Measurements from ENCODE around the gene RUNDC3A. TPM values are rescaled to one million over a fixed set of nuclear protein-coding genes. Genes with fewer than 3 reads are reported as not detected.
"Not testable (repeated sequence)": the region's sequence is repeated elsewhere in the genome, so short reads cannot be mapped to it uniquely, and the experiment has no call there.

RUNDC3A gene
- total RNA-seq, 1 experiment from 2014 or later, result 5.1 TPM

DNA sequence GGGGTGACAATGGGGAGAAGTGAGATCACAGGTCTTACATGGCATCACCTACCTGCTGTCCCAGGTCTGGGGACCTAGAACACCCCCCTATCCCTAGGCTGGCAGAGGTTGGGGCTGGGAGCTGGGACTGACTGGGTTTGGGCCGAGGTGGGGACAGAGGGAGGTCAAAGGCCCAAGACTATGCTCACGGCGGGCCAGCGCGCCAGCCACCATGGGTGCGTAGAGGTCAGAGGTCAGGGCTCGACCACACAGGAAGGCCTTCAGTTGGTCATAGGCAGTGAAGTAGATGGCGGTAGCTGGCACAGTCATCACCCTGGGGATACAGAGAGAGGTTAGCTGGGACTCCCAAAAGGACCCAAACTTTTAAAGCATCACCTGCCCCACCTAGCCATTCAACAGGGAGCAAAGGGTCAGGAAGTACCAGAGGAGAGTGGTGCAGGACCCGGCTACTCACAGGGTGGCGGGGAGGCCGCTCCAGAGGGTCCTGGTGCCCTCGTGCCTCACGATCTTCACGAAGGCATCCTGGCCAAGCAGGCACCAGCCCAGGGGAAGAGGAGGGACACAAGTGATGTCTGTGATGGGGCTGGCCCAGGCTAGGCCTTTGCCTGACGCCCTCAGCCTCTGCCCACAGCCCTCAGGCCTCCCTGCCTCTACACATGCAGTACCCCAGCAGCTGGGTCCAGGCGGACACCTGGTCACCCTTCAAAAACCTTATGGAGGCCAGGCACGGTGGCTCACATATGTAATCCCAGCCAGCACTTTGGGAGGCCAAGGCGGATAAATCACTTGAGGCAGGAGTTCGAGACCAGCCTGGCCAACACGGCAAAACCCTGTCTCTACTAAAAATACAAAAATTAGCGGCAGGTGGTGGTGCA lies 13.1 kb downstream of the RUNDC3A start:
- Histone ChIP-seq H3K4me3 (ENCODE audit: insufficient read depth, low read depth, low read length) (no peak overlapping the region), H3K36me3 (replicated peaks; ENCODE audit: control insufficient read depth, insufficient read depth, low read length) (peaks cover 18% of the 10 kb centered on the region), H3K27me3 (ENCODE audit: control insufficient read depth, insufficient read depth, low read length) (peaks cover 6% of the 10 kb centered on the region; the same call in 1 of the 2 replicates)
- DNase-seq, result no peak

- Histone ChIP-seq H3K27me3 (ENCODE audit: control insufficient read depth, insufficient read depth, low read length) (peaks cover 2% of the 10 kb centered on the region; the same call in 1 of the 2 replicates), H3K36me3 (replicated peaks; ENCODE audit: control insufficient read depth, insufficient read depth, low read length) (peaks cover 18% of the 10 kb centered on the region), H3K4me3 (ENCODE audit: insufficient read depth, low read depth, low read length) (no peak overlapping the region)
- DNase-seq, result no peak
Measured at GRCh38 chr17:44322236-44322895, 14.0 kb downstream of the RUNDC3A start.

DNA sequence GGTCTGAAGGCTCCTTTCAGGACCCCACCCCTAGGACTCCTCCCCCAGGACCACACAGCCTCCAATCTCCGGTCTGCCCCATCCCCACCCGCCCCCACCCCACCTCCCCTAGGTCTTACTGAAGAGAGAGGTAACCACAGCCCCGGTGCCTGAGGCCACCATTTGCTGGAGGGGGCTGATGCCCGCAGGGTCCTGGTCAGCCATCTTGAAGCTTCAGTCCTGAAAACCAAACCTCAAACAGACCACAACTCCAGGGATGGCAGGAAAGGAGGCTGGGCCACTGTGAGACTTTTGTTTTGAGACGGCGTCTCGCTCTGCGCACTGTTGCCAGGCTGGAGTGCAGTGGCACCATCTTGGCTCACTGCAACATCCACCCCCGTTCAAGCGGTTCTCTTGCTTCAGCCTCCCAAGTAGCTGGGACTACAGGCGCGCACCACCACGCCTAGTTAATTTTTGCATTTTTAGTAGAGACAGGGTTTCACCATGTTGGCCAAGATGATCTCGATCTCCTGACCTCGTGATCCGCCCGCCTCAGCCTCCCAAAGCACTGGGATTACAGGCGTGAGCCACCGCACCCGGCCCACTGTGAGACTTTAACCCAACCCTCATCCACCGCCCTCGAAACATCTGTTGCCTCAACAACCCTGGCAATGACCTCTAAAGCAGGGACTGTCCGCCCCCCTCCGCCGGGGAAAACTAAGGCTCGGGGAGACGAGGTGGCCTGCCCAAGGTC lies 15.1 kb downstream of the RUNDC3A start:
- Histone ChIP-seq H3K4me3 (ENCODE audit: insufficient read depth, low read depth, low read length) (peak overlapping the region; percentile 97), H3K27me3 (ENCODE audit: control insufficient read depth, insufficient read depth, low read length) (no peaks in the 10 kb centered on the region; the same call in 1 of the 2 replicates), H3K36me3 (replicated peaks; ENCODE audit: control insufficient read depth, insufficient read depth, low read length) (peaks cover 18% of the 10 kb centered on the region)
- DNase-seq, result peak; percentile 34

DNA sequence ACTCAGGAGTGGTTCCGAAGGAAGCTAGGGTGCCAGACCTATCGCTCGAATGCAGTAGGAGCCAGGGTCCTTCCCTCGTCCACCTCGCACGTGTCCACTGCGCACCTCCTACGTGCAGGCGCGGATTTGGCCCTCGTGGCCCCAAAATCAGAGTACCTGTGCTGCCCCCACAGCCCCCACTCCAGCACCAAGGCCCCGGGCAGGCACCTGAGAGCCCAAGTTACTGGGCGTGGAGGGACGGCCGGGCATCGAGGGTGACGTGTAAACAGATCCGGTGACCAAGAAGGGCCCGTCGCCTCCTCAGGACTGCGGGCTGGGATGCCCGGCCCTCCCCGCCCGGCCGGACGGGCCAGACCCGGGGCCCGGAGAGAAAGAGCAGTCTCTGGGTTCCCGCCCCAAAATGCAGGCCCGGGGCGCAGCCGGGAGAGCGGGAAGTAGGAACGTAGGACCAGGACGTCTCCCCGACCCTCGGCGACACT lies 15.7 kb downstream of the RUNDC3A start:
- H3K36me3 ChIP-seq (replicated peaks; ENCODE audit: control insufficient read depth, insufficient read depth, low read length), result peaks cover 18% of the 10 kb centered on the region
- peak overlapping the region; percentile 97 for H3K4me3 ChIP-seq (ENCODE audit: insufficient read depth, low read depth, low read length)
- DNase-seq, result peak; percentile 37
- H3K27me3 ChIP-seq (ENCODE audit: control insufficient read depth, insufficient read depth, low read length), result no peaks in the 10 kb centered on the region; the same call in 1 of the 2 replicates

GRCh38 chr17:44324571-44325275 lies 16.3 kb downstream of the RUNDC3A start, which contains the start of gene SLC25A39:
TSS of gene SLC25A39 (minus strand) at chr17:44324823. CDS start at chr17:44323562, 1,261 bp downstream.
- no peaks in the 10 kb centered on the region; the same call in 1 of the 2 replicates for H3K27me3 ChIP-seq (ENCODE audit: control insufficient read depth, insufficient read depth, low read length)
- peaks cover 17% of the 10 kb centered on the region for H3K36me3 ChIP-seq (replicated peaks; ENCODE audit: control insufficient read depth, insufficient read depth, low read length)
- DNase-seq, result peak; percentile 98
- peak within 1 kb of the TSS; percentile 97 for H3K4me3 ChIP-seq (ENCODE audit: insufficient read depth, low read depth, low read length)

DNA sequence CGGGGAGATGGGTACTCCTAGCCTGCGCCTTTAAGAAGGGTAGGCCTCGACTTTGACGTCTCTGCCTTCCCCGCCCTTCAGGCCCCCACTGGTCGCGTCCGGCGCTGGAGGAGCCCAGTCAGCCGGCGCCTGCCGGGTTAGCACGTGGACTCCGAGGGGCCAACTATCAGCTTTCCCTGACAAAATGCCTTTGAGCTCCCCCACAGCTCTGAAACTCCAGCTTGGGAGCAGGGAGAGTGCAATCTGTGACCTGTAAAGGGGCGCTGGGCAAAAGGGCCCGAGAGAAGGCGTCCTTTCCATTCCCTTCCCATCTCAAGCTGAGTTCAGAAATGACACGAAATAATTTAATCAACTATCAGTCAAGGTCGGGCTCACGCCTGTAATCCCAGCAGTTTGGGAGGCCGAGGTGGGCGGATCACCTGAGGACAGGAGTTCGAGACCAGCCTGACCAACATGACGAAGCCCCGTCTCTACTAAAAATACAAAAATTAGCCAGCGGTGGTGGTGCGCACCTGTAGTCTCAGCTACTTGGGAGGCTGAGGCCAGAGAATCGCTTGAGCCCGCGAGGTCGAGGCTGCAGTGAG lies 18.6 kb downstream of the RUNDC3A start:
- Histone ChIP-seq H3K4me3 (ENCODE audit: insufficient read depth, low read depth, low read length) (peak overlapping the region; percentile 14; the same call in 1 of the 2 replicates), H3K27me3 (ENCODE audit: control insufficient read depth, insufficient read depth, low read length) (no peaks in the 10 kb centered on the region; the same call in 1 of the 2 replicates)
- DNase-seq, result peak; percentile 97

GRCh38 chr17:44327715-44328449 lies 19.5 kb downstream of the RUNDC3A start:
- H3K27me3 ChIP-seq (ENCODE audit: control insufficient read depth, insufficient read depth, low read length), result no peaks in the 10 kb centered on the region; the same call in 1 of the 2 replicates

More for the DNA sequence above, 18.6 kb downstream of the RUNDC3A start:
- H3K36me3 ChIP-seq (replicated peaks; ENCODE audit: control insufficient read depth, insufficient read depth, low read length), result peaks cover 6% of the 10 kb centered on the region

DNA sequence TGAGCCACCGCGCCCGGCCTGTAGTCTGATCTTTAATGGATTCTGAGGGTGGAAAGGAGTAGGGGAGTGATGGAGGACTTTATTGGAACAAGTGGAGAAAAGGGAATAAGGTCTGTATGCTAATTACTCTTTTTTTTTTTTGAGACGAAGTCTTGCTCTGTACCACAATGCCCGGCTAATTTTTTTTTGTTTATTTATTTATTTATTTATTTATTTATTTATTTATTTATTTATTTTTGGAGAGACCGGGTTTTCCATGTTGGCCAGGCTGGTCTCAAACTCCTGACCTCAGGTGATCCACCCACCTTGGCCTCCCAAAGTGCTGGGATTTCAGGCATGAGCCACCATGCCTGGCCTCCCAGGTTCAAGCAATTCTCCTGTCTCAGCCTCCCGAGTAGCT lies 21.1 kb downstream of the RUNDC3A start:
- not testable (repeated sequence) for H3K36me3 ChIP-seq (replicated peaks; ENCODE audit: control insufficient read depth, insufficient read depth, low read length); DNase-seq; H3K27me3 ChIP-seq (ENCODE audit: control insufficient read depth, insufficient read depth, low read length); H3K4me3 ChIP-seq (ENCODE audit: insufficient read depth, low read depth, low read length)

More at GRCh38 chr17:44327715-44328449, 19.5 kb downstream of the RUNDC3A start:
- Histone ChIP-seq H3K4me3 (ENCODE audit: insufficient read depth, low read depth, low read length) (no peak overlapping the region), H3K36me3 (replicated peaks; ENCODE audit: control insufficient read depth, insufficient read depth, low read length) (no peaks in the 10 kb centered on the region)
- no peak for DNase-seq

- not testable (repeated sequence) for H3K27me3 ChIP-seq (ENCODE audit: control insufficient read depth, insufficient read depth, low read length); H3K4me3 ChIP-seq (ENCODE audit: insufficient read depth, low read depth, low read length); DNase-seq; H3K36me3 ChIP-seq (replicated peaks; ENCODE audit: control insufficient read depth, insufficient read depth, low read length)
Measured at GRCh38 chr17:44330263-44330662, 21.9 kb downstream of the RUNDC3A start.

DNA sequence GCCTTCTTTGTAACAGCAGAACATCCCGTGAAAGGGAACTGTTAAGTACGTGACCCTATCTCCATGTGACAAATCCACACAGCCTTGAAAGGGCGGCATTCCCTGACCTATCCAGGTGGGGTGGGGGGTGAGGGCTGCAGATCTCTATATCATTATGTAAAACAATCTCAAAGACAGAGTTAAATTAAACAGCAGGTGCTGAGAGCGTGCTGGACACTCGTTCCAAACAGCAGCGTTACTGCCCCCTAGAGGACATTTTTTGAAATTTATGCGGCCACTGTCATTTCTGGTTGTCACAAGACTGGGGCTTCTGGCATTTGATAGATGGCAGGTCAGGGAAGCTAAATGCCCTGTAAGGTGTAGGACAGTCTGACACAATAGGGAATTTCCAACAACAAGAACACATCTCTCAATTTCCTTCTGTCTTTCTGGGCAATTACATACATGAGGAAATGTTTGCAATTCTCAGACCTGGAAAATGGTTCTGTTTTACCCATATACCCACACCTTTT lies 22.9 kb downstream of the RUNDC3A start:
- Histone ChIP-seq H3K4me3 (ENCODE audit: insufficient read depth, low read depth, low read length) (no peak overlapping the region), H3K36me3 (replicated peaks; ENCODE audit: control insufficient read depth, insufficient read depth, low read length) (no peaks in the 10 kb centered on the region), H3K27me3 (ENCODE audit: control insufficient read depth, insufficient read depth, low read length) (no peaks in the 10 kb centered on the region)
- peak; percentile 83 for DNase-seq

- H3K4me3 ChIP-seq (ENCODE audit: insufficient read depth, low read depth, low read length), result no peak overlapping the region
- DNase-seq, result no peak
- H3K36me3 ChIP-seq (replicated peaks; ENCODE audit: control insufficient read depth, insufficient read depth, low read length), result no peaks in the 10 kb centered on the region
- H3K27me3 ChIP-seq (ENCODE audit: control insufficient read depth, insufficient read depth, low read length), result no peaks in the 10 kb centered on the region
Measured at GRCh38 chr17:44333371-44333770, 25.0 kb downstream of the RUNDC3A start.

- Histone ChIP-seq H3K27me3 (ENCODE audit: control insufficient read depth, insufficient read depth, low read length) (no peaks in the 10 kb centered on the region), H3K36me3 (replicated peaks; ENCODE audit: control insufficient read depth, insufficient read depth, low read length) (no peaks in the 10 kb centered on the region), H3K4me3 (ENCODE audit: insufficient read depth, low read depth, low read length) (no peak overlapping the region)
- no peak for DNase-seq
Measured at GRCh38 chr17:44334315-44334714, 25.9 kb downstream of the RUNDC3A start.

- Histone ChIP-seq H3K4me3 (ENCODE audit: insufficient read depth, low read depth, low read length) (no peak overlapping the region), H3K27me3 (ENCODE audit: control insufficient read depth, insufficient read depth, low read length) (no peaks in the 10 kb centered on the region), H3K36me3 (replicated peaks; ENCODE audit: control insufficient read depth, insufficient read depth, low read length) (no peaks in the 10 kb centered on the region)
- DNase-seq, result no peak
Measured at GRCh38 chr17:44334727-44335126, 26.3 kb downstream of the RUNDC3A start.
